ENCODE data around the gene PRKCH. TPM values are rescaled to one million over a fixed set of nuclear protein-coding genes. Genes with fewer than 3 reads are reported as not detected.

Gene PRKCH
- total and polyA plus RNA-seq, 2 of the 13 experiments (the other 11 are each of a cell fraction or from before 2014, with no cell fraction given), result 0.48 to 1.3 TPM

DNA sequence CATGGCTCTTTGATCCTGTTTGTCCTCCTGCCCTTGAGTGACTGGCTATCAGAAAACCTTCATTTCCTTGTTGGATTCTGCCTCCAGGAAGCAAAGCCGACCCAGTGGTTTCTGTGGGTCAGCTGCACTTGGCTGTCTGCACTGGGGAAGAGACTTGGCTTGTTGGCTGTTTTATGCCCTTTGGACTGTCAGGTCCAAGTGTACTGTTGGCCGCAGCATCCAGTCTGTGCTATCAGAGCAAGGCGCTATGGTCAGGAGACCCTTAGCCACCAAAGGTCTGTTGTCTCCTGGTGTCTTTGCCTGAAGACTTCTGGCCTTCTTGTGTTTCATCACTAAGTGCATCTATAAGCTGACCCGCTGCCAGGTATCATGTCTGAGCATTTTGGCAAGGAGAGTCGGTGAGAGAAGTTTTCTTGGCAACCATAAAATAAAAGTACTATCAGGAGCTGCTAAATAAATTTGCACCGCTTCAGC, 196.6 kb downstream of the PRKCH start (continued):
- TF ChIP-seq ZNF616 (CRISPR knock-in tag; IDR thresholded peaks at IDR 0.05; ENCODE audit: low read depth), result no peak
- peak; percentile 68; the same call in 1 of the 2 replicates for TF ChIP-seq KAT7 (CRISPR knock-in tag; IDR thresholded peaks at IDR 0.05; ENCODE audit: borderline replicate concordance)
- TF ChIP-seq IRX3 (CRISPR knock-in tag; IDR thresholded peaks at IDR 0.05; ENCODE audit: borderline replicate concordance, low read depth), result no peak
- no peak for TF ChIP-seq GMEB2 (CRISPR knock-in tag; IDR thresholded peaks at IDR 0.05; ENCODE audit: low read depth)
- TF ChIP-seq, protein P1, sequence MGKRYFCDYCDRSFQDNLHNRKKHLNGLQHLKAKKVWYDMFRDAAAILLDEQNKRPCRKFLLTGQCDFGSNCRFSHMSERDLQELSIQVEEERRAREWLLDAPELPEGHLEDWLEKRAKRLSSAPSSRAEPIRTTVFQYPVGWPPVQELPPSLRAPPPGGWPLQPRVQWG (CRISPR knock-in tag; IDR thresholded peaks at IDR 0.05; ENCODE audit: borderline replicate concordance, low read depth), result no peak
- TF ChIP-seq NCOR1 (IDR thresholded peaks at IDR 0.05; ENCODE audit: borderline replicate concordance, low read length), result peak; percentile 14; the same call in 1 of the 2 replicates
- no peak for TF ChIP-seq ZFP41 (CRISPR knock-in tag; IDR thresholded peaks at IDR 0.05; ENCODE audit: borderline replicate concordance)
- TF ChIP-seq ZNF3 (CRISPR knock-in tag; IDR thresholded peaks at IDR 0.05), result no peak
- no peak for TF ChIP-seq TCF7L2 (IDR thresholded peaks at IDR 0.05; ENCODE audit: low read depth, low read length)
- TF ChIP-seq ELF3 (CRISPR knock-in tag; IDR thresholded peaks at IDR 0.05), result peak; percentile 97
- TF ChIP-seq MBNL3 (CRISPR knock-in tag; conservative IDR thresholded peaks at IDR 0.05), result no peak
- TF ChIP-seq EHMT2 (IDR thresholded peaks at IDR 0.05; ENCODE audit: borderline replicate concordance, low read depth, low read length), result no peak
- TF ChIP-seq SOX5 (CRISPR knock-in tag; IDR thresholded peaks at IDR 0.05; ENCODE audit: borderline replicate concordance), result peak; percentile 11; the same call in 1 of the 2 replicates
- TF ChIP-seq AKAP8 (CRISPR knock-in tag; IDR thresholded peaks at IDR 0.05), result no peak
- TF ChIP-seq HDAC2 (CRISPR knock-in tag; IDR thresholded peaks at IDR 0.05), result peak; percentile 69
- TF ChIP-seq SAP130 (CRISPR knock-in tag; IDR thresholded peaks at IDR 0.05; ENCODE audit: low read depth), result peak; percentile 56
- no peak for TF ChIP-seq MYNN (CRISPR knock-in tag; IDR thresholded peaks at IDR 0.05; ENCODE audit: low read depth)
- TF ChIP-seq, protein P2, sequence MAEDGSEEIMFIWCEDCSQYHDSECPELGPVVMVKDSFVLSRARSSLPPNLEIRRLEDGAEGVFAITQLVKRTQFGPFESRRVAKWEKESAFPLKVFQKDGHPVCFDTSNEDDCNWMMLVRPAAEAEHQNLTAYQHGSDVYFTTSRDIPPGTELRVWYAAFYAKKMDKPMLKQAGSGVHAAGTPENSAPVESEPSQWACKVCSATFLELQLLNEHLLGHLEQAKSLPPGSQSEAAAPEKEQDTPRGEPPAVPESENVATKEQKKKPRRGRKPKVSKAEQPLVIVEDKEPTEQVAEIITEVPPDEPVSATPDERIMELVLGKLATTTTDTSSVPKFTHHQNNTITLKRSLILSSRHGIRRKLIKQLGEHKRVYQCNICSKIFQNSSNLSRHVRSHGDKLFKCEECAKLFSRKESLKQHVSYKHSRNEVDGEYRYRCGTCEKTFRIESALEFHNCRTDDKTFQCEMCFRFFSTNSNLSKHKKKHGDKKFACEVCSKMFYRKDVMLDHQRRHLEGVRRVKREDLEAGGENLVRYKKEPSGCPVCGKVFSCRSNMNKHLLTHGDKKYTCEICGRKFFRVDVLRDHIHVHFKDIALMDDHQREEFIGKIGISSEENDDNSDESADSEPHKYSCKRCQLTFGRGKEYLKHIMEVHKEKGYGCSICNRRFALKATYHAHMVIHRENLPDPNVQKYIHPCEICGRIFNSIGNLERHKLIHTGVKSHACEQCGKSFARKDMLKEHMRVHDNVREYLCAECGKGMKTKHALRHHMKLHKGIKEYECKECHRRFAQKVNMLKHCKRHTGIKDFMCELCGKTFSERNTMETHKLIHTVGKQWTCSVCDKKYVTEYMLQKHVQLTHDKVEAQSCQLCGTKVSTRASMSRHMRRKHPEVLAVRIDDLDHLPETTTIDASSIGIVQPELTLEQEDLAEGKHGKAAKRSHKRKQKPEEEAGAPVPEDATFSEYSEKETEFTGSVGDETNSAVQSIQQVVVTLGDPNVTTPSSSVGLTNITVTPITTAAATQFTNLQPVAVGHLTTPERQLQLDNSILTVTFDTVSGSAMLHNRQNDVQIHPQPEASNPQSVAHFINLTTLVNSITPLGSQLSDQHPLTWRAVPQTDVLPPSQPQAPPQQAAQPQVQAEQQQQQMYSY (CRISPR knock-in tag; IDR thresholded peaks at IDR 0.05), result no peak
